Measurements from ENCODE around the gene KRTAP19-2.

DNA sequence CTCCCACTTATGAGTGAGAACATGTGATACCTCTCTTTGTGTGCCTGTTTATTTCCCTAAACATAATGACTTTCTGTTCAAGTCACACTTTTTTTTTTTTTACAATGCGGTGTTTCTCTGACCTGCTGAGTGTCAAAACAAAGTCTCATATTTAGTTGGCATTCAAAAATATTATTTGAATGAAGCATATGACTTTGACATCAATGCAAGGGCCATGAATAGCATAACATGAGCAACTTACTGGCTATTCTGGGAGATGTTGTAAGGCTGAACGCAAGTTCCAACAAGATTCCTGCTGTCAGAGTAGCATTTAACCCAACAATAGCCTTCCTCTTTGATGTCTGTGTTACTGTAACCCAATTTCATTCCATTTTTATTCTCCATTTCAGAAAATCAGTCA lies 5.1 kb downstream of the KRTAP19-2 start:
- TF ChIP-seq TCF4 (CRISPR knock-in tag; IDR thresholded peaks at IDR 0.05; ENCODE audit: borderline replicate concordance), result no peak
- TF ChIP-seq, protein P1, sequence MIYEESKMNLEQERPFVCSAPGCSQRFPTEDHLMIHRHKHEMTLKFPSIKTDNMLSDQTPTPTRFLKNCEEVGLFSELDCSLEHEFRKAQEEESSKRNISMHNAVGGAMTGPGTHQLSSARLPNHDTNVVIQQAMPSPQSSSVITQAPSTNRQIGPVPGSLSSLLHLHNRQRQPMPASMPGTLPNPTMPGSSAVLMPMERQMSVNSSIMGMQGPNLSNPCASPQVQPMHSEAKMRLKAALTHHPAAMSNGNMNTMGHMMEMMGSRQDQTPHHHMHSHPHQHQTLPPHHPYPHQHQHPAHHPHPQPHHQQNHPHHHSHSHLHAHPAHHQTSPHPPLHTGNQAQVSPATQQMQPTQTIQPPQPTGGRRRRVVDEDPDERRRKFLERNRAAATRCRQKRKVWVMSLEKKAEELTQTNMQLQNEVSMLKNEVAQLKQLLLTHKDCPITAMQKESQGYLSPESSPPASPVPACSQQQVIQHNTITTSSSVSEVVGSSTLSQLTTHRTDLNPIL (CRISPR knock-in tag; IDR thresholded peaks at IDR 0.05; ENCODE audit: low read depth), result no peak
- TF ChIP-seq ARNTL (CRISPR knock-in tag; IDR thresholded peaks at IDR 0.05; ENCODE audit: borderline replicate concordance, low read depth), result no peak
- TF ChIP-seq ZFP3 (CRISPR knock-in tag; IDR thresholded peaks at IDR 0.05), result no peak
- no peak for TF ChIP-seq TOX (CRISPR knock-in tag; IDR thresholded peaks at IDR 0.05; ENCODE audit: borderline replicate concordance)

All from SK-N-SH treated with all-trans-retinoic acid at 6 μM for 48 hours (cell line).